DOHH2 (cell line): ENCODE data around the gene ISOC2.

Source experiments
- H3F3A ChIP-seq: fragments of 200-600 bp; sonication (generic), shearing (Covaris generic); 2 replicates; pipeline ENCODE4 v1.6.0; 2016; ENCODE audit warnings: antibody characterized with exemption, mild to moderate bottlenecking; ENCODE audit not compliant: control insufficient read depth, insufficient read depth
- H3K27ac ChIP-seq: fragments of 200-600 bp; sonication (generic); 2 replicates; pipeline ENCODE4 v1.5.1; 2014; ENCODE audit warnings: low read depth, mild to moderate bottlenecking, low read length, moderate library complexity
- H3K27me3 ChIP-seq: fragments of 200-600 bp; sonication (generic); 2 replicates; pipeline ENCODE4 v1.6.1; 2014; ENCODE audit warnings: mild to moderate bottlenecking, low read length, mixed read lengths; ENCODE audit not compliant: control insufficient read depth
- H3K36me3 ChIP-seq: fragments of 200-600 bp; sonication (generic); 2 replicates; pipeline ENCODE4 v1.6.1; 2014; ENCODE audit warnings: mild to moderate bottlenecking, low read length, moderate library complexity, mixed read lengths; ENCODE audit not compliant: control insufficient read depth
- H3K4me1 ChIP-seq: fragments of 200-600 bp; sonication (generic); 2 replicates; pipeline ENCODE4 v1.6.1; 2014; ENCODE audit warnings: mild to moderate bottlenecking, low read length, mixed read lengths; ENCODE audit not compliant: control insufficient read depth
- H3K4me2 ChIP-seq: fragments of 200-600 bp; sonication (generic); 2 replicates; pipeline ENCODE4 v1.6.0; 2014; ENCODE audit warnings: mild to moderate bottlenecking, low read length, moderate library complexity
- H3K4me3 ChIP-seq: fragments of 200-600 bp; sonication (generic); 2 replicates; pipeline ENCODE4 v1.5.1; 2014; ENCODE audit warnings: mild to moderate bottlenecking, low read length, mixed read lengths
- H3K79me2 ChIP-seq: fragments of 200-600 bp; sonication (generic); 2 replicates; pipeline ENCODE4 v1.6.1; 2014; ENCODE audit warnings: mild to moderate bottlenecking, low read length, mixed read lengths; ENCODE audit not compliant: control insufficient read depth
- H3K9me2 ChIP-seq: fragments of 200-600 bp; sonication (generic); replicated peaks from 2 replicates; pipeline ENCODE4 v1.6.1; 2014; ENCODE audit warnings: mild to moderate bottlenecking, low read length, mixed read lengths; ENCODE audit not compliant: control insufficient read depth
- H3K9me3 ChIP-seq: fragments of 200-600 bp; sonication (generic); 2 replicates; pipeline ENCODE4 v1.6.1; 2014; ENCODE audit warnings: antibody characterized with exemption, low read length, mixed read lengths; ENCODE audit not compliant: control insufficient read depth, insufficient read depth
- H4K20me1 ChIP-seq: fragments of 200-600 bp; sonication (generic); 2 replicates; pipeline ENCODE4 v1.6.0; 2014; ENCODE audit warnings: low read depth, mild to moderate bottlenecking, antibody characterized with exemption, low read length, moderate library complexity; ENCODE audit not compliant: control insufficient read depth, insufficient read depth
- EZH2phosphoT487 ChIP-seq: fragments of 200-600 bp; sonication (generic); IDR thresholded peaks from 2 replicates; pipeline ENCODE4 v1.6.1; 2017; ENCODE audit warnings: borderline replicate concordance, mild to moderate bottlenecking, antibody characterized with exemption, low read length, moderate library complexity, mixed read lengths
- TF ChIP-seq, protein P1 (sequence below): fragments of 200-600 bp; sonication (generic); IDR thresholded peaks from one replicate; pipeline ENCODE4 v1.5.1; 2014; ENCODE audit warnings: antibody characterized with exemption, mild to moderate bottlenecking, low read depth, low read length; ENCODE audit not compliant: poor library complexity, severe bottlenecking

Gene ISOC2

DNA sequence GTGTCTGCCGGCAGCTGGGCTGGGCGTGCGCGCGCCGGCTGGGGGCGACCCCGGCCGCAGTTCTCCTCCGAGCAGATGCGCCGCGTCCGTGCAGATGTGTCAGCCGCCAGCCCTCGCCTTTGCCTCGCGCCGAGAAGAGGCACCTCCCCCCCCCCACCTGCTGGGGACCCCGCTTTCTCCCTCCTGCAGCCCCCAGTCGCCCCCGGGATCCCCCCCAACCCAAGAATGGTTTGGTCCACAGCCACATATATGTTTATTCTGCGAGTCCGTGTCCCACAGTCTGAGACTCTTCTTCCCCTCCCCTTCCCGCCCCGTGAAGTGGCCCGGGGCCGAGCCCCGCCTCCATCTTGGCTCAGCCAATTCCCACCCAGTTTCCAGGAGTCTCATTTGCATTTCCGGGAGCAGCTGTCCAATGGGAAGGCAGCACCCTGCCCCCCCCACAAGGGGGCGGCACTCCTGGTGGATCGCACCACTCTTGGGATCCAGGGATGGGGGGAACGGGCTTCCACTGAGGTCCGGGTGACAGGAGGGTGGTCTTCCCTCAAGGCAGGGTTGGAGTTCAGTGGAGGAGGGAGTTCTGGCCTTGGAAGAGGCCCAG lies 8.6 kb downstream of the ISOC2 start:
- no peaks in the 10 kb centered on the region for H3K4me1 ChIP-seq
- no peak overlapping the region for H3K4me3 ChIP-seq
- no peak overlapping the region for H3K4me2 ChIP-seq
- no peaks in the 10 kb centered on the region for H3K9me3 ChIP-seq
- no peaks in the 10 kb centered on the region for H3K79me2 ChIP-seq
- TF ChIP-seq EZH2phosphoT487, result no peak
- TF ChIP-seq, protein P1, sequence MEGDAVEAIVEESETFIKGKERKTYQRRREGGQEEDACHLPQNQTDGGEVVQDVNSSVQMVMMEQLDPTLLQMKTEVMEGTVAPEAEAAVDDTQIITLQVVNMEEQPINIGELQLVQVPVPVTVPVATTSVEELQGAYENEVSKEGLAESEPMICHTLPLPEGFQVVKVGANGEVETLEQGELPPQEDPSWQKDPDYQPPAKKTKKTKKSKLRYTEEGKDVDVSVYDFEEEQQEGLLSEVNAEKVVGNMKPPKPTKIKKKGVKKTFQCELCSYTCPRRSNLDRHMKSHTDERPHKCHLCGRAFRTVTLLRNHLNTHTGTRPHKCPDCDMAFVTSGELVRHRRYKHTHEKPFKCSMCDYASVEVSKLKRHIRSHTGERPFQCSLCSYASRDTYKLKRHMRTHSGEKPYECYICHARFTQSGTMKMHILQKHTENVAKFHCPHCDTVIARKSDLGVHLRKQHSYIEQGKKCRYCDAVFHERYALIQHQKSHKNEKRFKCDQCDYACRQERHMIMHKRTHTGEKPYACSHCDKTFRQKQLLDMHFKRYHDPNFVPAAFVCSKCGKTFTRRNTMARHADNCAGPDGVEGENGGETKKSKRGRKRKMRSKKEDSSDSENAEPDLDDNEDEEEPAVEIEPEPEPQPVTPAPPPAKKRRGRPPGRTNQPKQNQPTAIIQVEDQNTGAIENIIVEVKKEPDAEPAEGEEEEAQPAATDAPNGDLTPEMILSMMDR, result no peak
- H4K20me1 ChIP-seq, result no peaks in the 10 kb centered on the region
- H3F3A ChIP-seq, result no peaks in the 10 kb centered on the region; the same call in 1 of the 2 replicates
- no peaks in the 10 kb centered on the region for H3K9me2 ChIP-seq
- H3K36me3 ChIP-seq, result no peaks in the 10 kb centered on the region
- H3K27me3 ChIP-seq, result peaks cover 9% of the 10 kb centered on the region
- no peak overlapping the region for H3K27ac ChIP-seq

DNA sequence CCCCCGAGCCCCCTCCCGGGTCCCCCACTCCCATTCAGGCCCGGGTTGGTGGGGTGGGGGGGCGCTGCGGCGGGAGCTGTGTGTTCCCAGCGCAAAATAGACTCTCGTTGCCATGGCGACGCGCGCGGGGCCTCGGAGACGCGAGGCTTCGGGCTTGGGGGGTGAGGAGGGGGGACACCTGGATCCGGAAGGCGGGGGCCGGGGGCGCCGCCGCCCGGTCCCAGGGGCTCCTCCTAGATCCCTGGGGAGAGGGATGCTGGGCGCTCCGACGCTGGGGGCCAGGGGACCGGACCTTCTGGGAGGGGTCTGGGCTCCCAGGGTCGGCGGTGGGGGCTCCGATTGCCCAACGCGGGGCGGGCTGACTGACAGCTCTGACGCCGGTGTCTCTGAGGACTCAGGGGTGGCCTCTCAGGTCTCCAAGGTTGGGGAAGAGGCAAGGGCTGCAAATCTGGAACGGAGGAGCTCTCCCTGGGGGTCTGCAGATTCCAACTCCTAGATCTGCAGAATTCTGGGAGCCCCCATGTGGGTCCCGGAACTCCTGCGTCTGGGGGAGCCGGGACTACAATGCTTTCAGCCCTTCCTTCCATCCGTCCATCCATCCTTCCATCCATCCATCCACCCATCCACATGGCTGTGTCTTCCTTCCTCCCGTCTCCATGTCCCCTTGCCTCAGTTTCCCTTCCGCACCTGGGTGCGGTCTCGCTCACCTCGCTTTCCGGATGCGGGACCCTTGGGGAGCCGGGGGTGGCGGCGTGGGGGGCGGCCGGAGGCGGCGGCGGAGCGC lies 9.3 kb downstream of the ISOC2 start:
- no peak for TF ChIP-seq EZH2phosphoT487
- TF ChIP-seq, protein P1, result no peak
- no peaks in the 10 kb centered on the region for H4K20me1 ChIP-seq
- H3K9me2 ChIP-seq, result no peaks in the 10 kb centered on the region
- no peaks in the 10 kb centered on the region for H3K36me3 ChIP-seq
- H3K4me2 ChIP-seq, result no peak overlapping the region
- H3K27ac ChIP-seq, result no peak overlapping the region
- H3K4me1 ChIP-seq, result no peaks in the 10 kb centered on the region
- H3F3A ChIP-seq, result no peaks in the 10 kb centered on the region; the same call in 1 of the 2 replicates
- no peak overlapping the region for H3K4me3 ChIP-seq
- H3K79me2 ChIP-seq, result no peaks in the 10 kb centered on the region
- no peaks in the 10 kb centered on the region for H3K9me3 ChIP-seq
- peaks cover 9% of the 10 kb centered on the region for H3K27me3 ChIP-seq

GRCh38 chr19:55451163-55451964 lies 10.1 kb downstream of the ISOC2 start:
- Histone ChIP-seq H3K79me2 (no peaks in the 10 kb centered on the region), H4K20me1 (no peaks in the 10 kb centered on the region), H3F3A (no peaks in the 10 kb centered on the region; the same call in 1 of the 2 replicates), H3K9me2 (no peaks in the 10 kb centered on the region), H3K27ac (no peak overlapping the region), H3K4me3 (no peak overlapping the region), H3K4me2 (no peak overlapping the region), H3K9me3 (no peaks in the 10 kb centered on the region), H3K36me3 (no peaks in the 10 kb centered on the region), H3K27me3 (peaks cover 9% of the 10 kb centered on the region), H3K4me1 (no peaks in the 10 kb centered on the region)
- TF ChIP-seq EZH2phosphoT487, result no peak
- TF ChIP-seq, protein P1, result no peak
